ENCODE measurements around the gene P2RX3.

DNA sequence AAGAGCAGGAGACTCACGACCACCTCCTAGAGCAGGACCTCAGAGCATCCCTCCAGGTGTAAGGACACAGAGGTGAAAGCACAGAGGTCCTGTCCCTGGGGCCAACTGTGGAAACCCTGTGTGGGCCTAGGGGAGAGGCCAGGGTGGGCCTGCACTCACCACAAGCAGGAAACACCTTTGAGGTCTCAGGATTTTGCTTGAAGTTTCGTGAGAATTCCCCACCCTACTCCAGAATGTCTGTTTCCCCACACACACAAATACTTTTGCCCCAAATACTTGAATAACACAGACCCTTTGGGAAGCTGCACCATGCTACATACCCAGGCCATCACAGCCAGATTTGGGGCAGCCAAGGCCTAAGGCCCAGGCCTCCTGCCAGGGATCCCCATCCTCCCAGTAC lies 70.6 kb downstream of the P2RX3 start:
- TF ChIP-seq CTCF (IDR thresholded peaks at IDR 0.05; ENCODE audit: low read length) (no peak), EZH2 (IDR thresholded peaks at IDR 0.05; ENCODE audit: borderline replicate concordance, low read length) (no peak)
